ENCODE data around the gene CDCA4.

The CDCA4 gene

DNA sequence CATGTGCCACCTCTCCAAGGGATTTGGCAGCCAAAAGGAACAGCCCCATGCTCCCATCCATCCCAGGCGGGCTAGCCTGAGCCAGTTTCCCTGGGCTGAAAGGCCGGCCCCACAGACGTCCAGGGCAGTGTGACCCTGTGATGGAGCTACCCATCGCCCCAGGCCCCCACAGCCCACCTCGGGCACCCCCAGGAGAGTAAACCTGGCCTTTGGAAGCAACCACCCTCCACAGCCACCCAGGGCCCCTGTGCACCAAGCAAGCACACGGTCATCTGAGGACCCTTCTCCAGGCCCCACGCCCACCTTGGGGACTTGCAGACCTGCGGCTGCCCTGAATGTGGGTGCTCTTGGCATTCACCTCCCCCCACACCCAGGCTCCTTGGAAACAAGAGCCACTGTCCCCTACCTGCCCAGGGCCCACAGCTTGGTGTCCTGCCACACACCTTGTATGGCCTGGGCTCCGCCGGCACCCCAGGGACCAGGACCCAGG, 51.1 kb downstream of the CDCA4 start:
- WGBS (ENCODE audit: insufficient coverage): 97% methylated on average over 3 of the region's 10 CpGs
- Histone ChIP-seq H3K4me1 (ENCODE audit: control extremely low read depth in 1 of 4, control insufficient read depth in 4 of 4, insufficient read depth in 4 of 4, low read length in 3 of 4) (peaks cover 0 to 15% (median 12%) of the 10 kb centered on the region in 4 experiments), H3K36me3 (ENCODE audit: control insufficient read depth in 4 of 4, insufficient read depth in 4 of 4, low read length in 3 of 4) (no peaks in the 10 kb centered on the region), H3K9me3 (ENCODE audit: control extremely low read depth in 1 of 5, control insufficient read depth in 4 of 5, insufficient read depth in 2 of 5, low read depth in 1 of 5, low read length in 4 of 5) (no peaks in the 10 kb centered on the region), H3K4me3 (ENCODE audit: control insufficient read depth in 1 of 7, extremely low read depth in 1 of 7, insufficient read depth in 4 of 7, low read depth in 2 of 7, low read length in 6 of 7) (no peak overlapping the region), H3K27me3 (replicated peaks in 2 of 5; ENCODE audit: control insufficient read depth in 4 of 5, insufficient read depth in 5 of 5, low read length in 4 of 5) (peaks cover 0 to 21% (median 6%) of the 10 kb centered on the region in 5 experiments), H3K27ac (ENCODE audit: insufficient read depth in 1 of 2, low read depth in 1 of 2, low read length in 2 of 2, poor library complexity in 1 of 2, severe bottlenecking in 2 of 2) (no peak overlapping the region)
- CTCF ChIA-PET: interaction anchor here (1.1 to 1.6 kb wide), 3 partner anchors 10 to 76 kb away, joined by 3 read pairs; no protein-coding TSS in a partner anchor
- no peak for DNase-seq
- POLR2A ChIA-PET: no interaction called here

GRCh38 chr14:104968541-104969401, 52.1 kb downstream of the CDCA4 start:
- WGBS (ENCODE audit: insufficient coverage): 90% methylated on average over 18 of the region's 21 CpGs
- Histone ChIP-seq H3K9me3 (ENCODE audit: control extremely low read depth in 1 of 5, control insufficient read depth in 4 of 5, insufficient read depth in 2 of 5, low read depth in 1 of 5, low read length in 4 of 5) (no peaks in the 10 kb centered on the region), H3K4me3 (ENCODE audit: control insufficient read depth in 1 of 7, extremely low read depth in 1 of 7, insufficient read depth in 4 of 7, low read depth in 2 of 7, low read length in 6 of 7) (no peak overlapping the region), H3K4me1 (ENCODE audit: control extremely low read depth in 1 of 4, control insufficient read depth in 4 of 4, insufficient read depth in 4 of 4, low read length in 3 of 4) (peaks cover 0 to 15% (median 12%) of the 10 kb centered on the region in 4 experiments), H3K27ac (ENCODE audit: insufficient read depth in 1 of 2, low read depth in 1 of 2, low read length in 2 of 2, poor library complexity in 1 of 2, severe bottlenecking in 2 of 2) (no peak overlapping the region), H3K27me3 (replicated peaks in 2 of 5; ENCODE audit: control insufficient read depth in 4 of 5, insufficient read depth in 5 of 5, low read length in 4 of 5) (peaks cover 0 to 21% (median 6%) of the 10 kb centered on the region in 5 experiments), H3K36me3 (ENCODE audit: control insufficient read depth in 4 of 4, insufficient read depth in 4 of 4, low read length in 3 of 4) (no peaks in the 10 kb centered on the region)
- DNase-seq: no peak
- ChIA-PET POLR2A (no interaction called here), CTCF (interaction anchor here (0.9 to 1.9 kb wide), 4 partner anchors 11 to 78 kb away, joined by 3 to 4 read pairs (median 4); no protein-coding TSS in a partner anchor)

- no peaks in the 10 kb centered on the region for H3K36me3 ChIP-seq (ENCODE audit: control insufficient read depth in 4 of 4, insufficient read depth in 4 of 4, low read length in 3 of 4)
- CTCF ChIA-PET: interaction anchor here (0.9 to 6.3 kb wide), 4 partner anchors 7 to 78 kb away, joined by 3 to 44 read pairs (median 4); no protein-coding TSS in a partner anchor
- POLR2A ChIA-PET: interaction anchor here (0.6 kb wide), 1 partner anchor 38 kb away, joined by 3 read pairs; no protein-coding TSS in a partner anchor
- peaks cover 0 to 15% (median 12%) of the 10 kb centered on the region in 4 experiments for H3K4me1 ChIP-seq (ENCODE audit: control extremely low read depth in 1 of 4, control insufficient read depth in 4 of 4, insufficient read depth in 4 of 4, low read length in 3 of 4)
- peak in 1 of 3 donors; percentile 12 for DNase-seq
- WGBS (ENCODE audit: insufficient coverage): 21% methylated on average over 10 of the region's 12 CpGs
- no peaks in the 10 kb centered on the region for H3K9me3 ChIP-seq (ENCODE audit: control extremely low read depth in 1 of 5, control insufficient read depth in 4 of 5, insufficient read depth in 2 of 5, low read depth in 1 of 5, low read length in 4 of 5)
- H3K27ac ChIP-seq (ENCODE audit: insufficient read depth in 1 of 2, low read depth in 1 of 2, low read length in 2 of 2, poor library complexity in 1 of 2, severe bottlenecking in 2 of 2): no peak overlapping the region
- H3K27me3 ChIP-seq (replicated peaks in 2 of 5; ENCODE audit: control insufficient read depth in 4 of 5, insufficient read depth in 5 of 5, low read length in 4 of 5): peaks cover 0 to 21% (median 6%) of the 10 kb centered on the region in 5 experiments
- peak overlapping the region in 3 of 7 experiments; percentile 5 to 67 (median 60) for H3K4me3 ChIP-seq (ENCODE audit: control insufficient read depth in 1 of 7, extremely low read depth in 1 of 7, insufficient read depth in 4 of 7, low read depth in 2 of 7, low read length in 6 of 7)
Observed at GRCh38 chr14:104968153-104968527, 52.7 kb downstream of the CDCA4 start.

- POLR2A ChIA-PET: interaction anchor here (0.6 kb wide), 1 partner anchor 39 kb away, joined by 3 read pairs; no protein-coding TSS in a partner anchor
- Histone ChIP-seq H3K4me3 (ENCODE audit: control insufficient read depth in 1 of 7, extremely low read depth in 1 of 7, insufficient read depth in 4 of 7, low read depth in 2 of 7, low read length in 6 of 7) (peak overlapping the region in 6 of 7 experiments; percentile 5 to 67 (median 24)), H3K4me1 (ENCODE audit: control extremely low read depth in 1 of 4, control insufficient read depth in 4 of 4, insufficient read depth in 4 of 4, low read length in 3 of 4) (peaks cover 0 to 15% (median 12%) of the 10 kb centered on the region in 4 experiments), H3K36me3 (ENCODE audit: control insufficient read depth in 4 of 4, insufficient read depth in 4 of 4, low read length in 3 of 4) (no peaks in the 10 kb centered on the region), H3K27ac (ENCODE audit: insufficient read depth in 1 of 2, low read depth in 1 of 2, low read length in 2 of 2, poor library complexity in 1 of 2, severe bottlenecking in 2 of 2) (no peak overlapping the region), H3K9me3 (ENCODE audit: control extremely low read depth in 1 of 5, control insufficient read depth in 4 of 5, insufficient read depth in 2 of 5, low read depth in 1 of 5, low read length in 4 of 5) (no peaks in the 10 kb centered on the region), H3K27me3 (replicated peaks in 2 of 5; ENCODE audit: control insufficient read depth in 4 of 5, insufficient read depth in 5 of 5, low read length in 4 of 5) (peaks cover 0 to 21% (median 6%) of the 10 kb centered on the region in 5 experiments)
- CTCF ChIA-PET: interaction anchor here (1.9 to 6.3 kb wide), 2 partner anchors 7 to 79 kb away, joined by 4 to 44 read pairs; no protein-coding TSS in a partner anchor
- peak in 2 of 3 donors; percentile 26 to 36 for DNase-seq
- whole genome bisulfite sequencing (ENCODE audit: insufficient coverage): 3% methylated on average over 21 of the region's 36 CpGs
Observed at GRCh38 chr14:104967386-104968152, 53.3 kb downstream of the CDCA4 start.

DNA sequence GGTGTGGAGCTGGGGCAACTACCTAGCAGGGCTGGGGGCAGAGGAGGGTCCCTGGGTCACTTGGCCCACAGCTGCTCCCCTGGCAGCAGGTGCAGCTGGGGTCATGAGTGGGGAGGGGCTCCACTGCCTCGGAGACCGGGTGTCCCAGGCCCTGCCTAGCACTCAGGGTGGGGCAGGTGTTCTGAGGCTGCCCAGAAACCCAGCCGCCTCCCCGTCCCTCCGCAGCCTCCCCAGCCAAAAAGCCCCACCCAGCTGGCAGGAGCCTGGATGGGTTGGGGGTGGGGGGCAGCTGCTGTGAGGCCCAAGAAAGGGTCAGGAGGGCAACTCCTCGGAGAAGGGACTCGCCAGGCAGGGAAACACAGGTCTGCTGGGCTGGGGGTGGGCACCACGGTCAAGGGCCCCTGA, 53.9 kb downstream of the CDCA4 start:
- Histone ChIP-seq H3K27ac (ENCODE audit: insufficient read depth in 1 of 2, low read depth in 1 of 2, low read length in 2 of 2, poor library complexity in 1 of 2, severe bottlenecking in 2 of 2) (no peak overlapping the region), H3K4me1 (ENCODE audit: control extremely low read depth in 1 of 4, control insufficient read depth in 4 of 4, insufficient read depth in 4 of 4, low read length in 3 of 4) (peaks cover 0 to 15% (median 12%) of the 10 kb centered on the region in 4 experiments), H3K36me3 (ENCODE audit: control insufficient read depth in 4 of 4, insufficient read depth in 4 of 4, low read length in 3 of 4) (no peaks in the 10 kb centered on the region), H3K4me3 (ENCODE audit: control insufficient read depth in 1 of 7, extremely low read depth in 1 of 7, insufficient read depth in 4 of 7, low read depth in 2 of 7, low read length in 6 of 7) (no peak overlapping the region), H3K27me3 (replicated peaks in 2 of 5; ENCODE audit: control insufficient read depth in 4 of 5, insufficient read depth in 5 of 5, low read length in 4 of 5) (peaks cover 0 to 21% (median 6%) of the 10 kb centered on the region in 5 experiments), H3K9me3 (ENCODE audit: control extremely low read depth in 1 of 5, control insufficient read depth in 4 of 5, insufficient read depth in 2 of 5, low read depth in 1 of 5, low read length in 4 of 5) (no peaks in the 10 kb centered on the region)
- POLR2A ChIA-PET: no interaction called here
- DNase-seq: no peak
- 81% methylated on average over 5 of the region's 8 CpGs for WGBS (ENCODE audit: insufficient coverage)
- CTCF ChIA-PET: interaction anchor here (1.9 to 6.3 kb wide), 2 partner anchors 8 to 79 kb away, joined by 4 to 44 read pairs; no protein-coding TSS in a partner anchor

- no peak for DNase-seq
- ChIA-PET POLR2A (no interaction called here), CTCF (interaction anchor here (1.9 to 6.3 kb wide), 2 partner anchors 9 to 80 kb away, joined by 4 to 44 read pairs; no protein-coding TSS in a partner anchor)
- Histone ChIP-seq H3K27ac (ENCODE audit: insufficient read depth in 1 of 2, low read depth in 1 of 2, low read length in 2 of 2, poor library complexity in 1 of 2, severe bottlenecking in 2 of 2) (no peak overlapping the region), H3K27me3 (replicated peaks in 2 of 5; ENCODE audit: control insufficient read depth in 4 of 5, insufficient read depth in 5 of 5, low read length in 4 of 5) (peaks cover 0 to 21% (median 6%) of the 10 kb centered on the region in 5 experiments), H3K4me3 (ENCODE audit: control insufficient read depth in 1 of 7, extremely low read depth in 1 of 7, insufficient read depth in 4 of 7, low read depth in 2 of 7, low read length in 6 of 7) (no peak overlapping the region), H3K9me3 (ENCODE audit: control extremely low read depth in 1 of 5, control insufficient read depth in 4 of 5, insufficient read depth in 2 of 5, low read depth in 1 of 5, low read length in 4 of 5) (no peaks in the 10 kb centered on the region), H3K36me3 (ENCODE audit: control insufficient read depth in 4 of 4, insufficient read depth in 4 of 4, low read length in 3 of 4) (no peaks in the 10 kb centered on the region), H3K4me1 (ENCODE audit: control extremely low read depth in 1 of 4, control insufficient read depth in 4 of 4, insufficient read depth in 4 of 4, low read length in 3 of 4) (peaks cover 0 to 15% (median 12%) of the 10 kb centered on the region in 4 experiments)
- WGBS (ENCODE audit: insufficient coverage): 91% methylated on average over 7 of the region's 9 CpGs
Observed at GRCh38 chr14:104966261-104966865, 54.5 kb downstream of the CDCA4 start.
